ENCODE results near the gene LRRC34. TPM values are rescaled to one million over a fixed set of nuclear protein-coding genes. Genes with fewer than 3 reads are reported as not detected.

The LRRC34 gene
- total and polyA plus RNA-seq, 2 of the 8 experiments (the other 6 are each of a cell fraction or from before 2014, with no cell fraction given) = 3.3 to 4.1 TPM

- TF ChIP-seq JUND (IDR thresholded peaks at IDR 0.05; ENCODE audit: low read length) (no peak), KDM5A (IDR thresholded peaks at IDR 0.05; ENCODE audit: low read length) (no peak), BRCA1 (IDR thresholded peaks at IDR 0.05; ENCODE audit: low read depth, low read length) (peak; percentile 57), KDM4A (IDR thresholded peaks at IDR 0.05; ENCODE audit: low read depth, low read length, severe bottlenecking) (peak; percentile 65), USF2 (IDR thresholded peaks at IDR 0.05; ENCODE audit: low read length) (no peak), JUN (IDR thresholded peaks at IDR 0.05; ENCODE audit: low read depth, low read length) (no peak), SP4 (IDR thresholded peaks at IDR 0.05; ENCODE audit: low read length) (no peak), PHF8 (conservative IDR thresholded peaks at IDR 0.05; ENCODE audit: low read depth, low read length) (peak; percentile 62), RNF2 (IDR thresholded peaks at IDR 0.05; ENCODE audit: borderline replicate concordance, low read depth, low read length, missing control alignments, poor library complexity, severe bottlenecking) (no peak), GTF2F1 (IDR thresholded peaks at IDR 0.05; ENCODE audit: borderline replicate concordance, low read depth, low read length) (0 out of 2 replicates have a peak, but pooled peaks have one; percentile 21), ATF2 (IDR thresholded peaks at IDR 0.05; ENCODE audit: low read length) (no peak), CHD2 (IDR thresholded peaks at IDR 0.05; ENCODE audit: low read length) (peak; percentile 82), TEAD4 (IDR thresholded peaks at IDR 0.05; ENCODE audit: low read depth, low read length) (peak; percentile 57), TAF7 (optimal IDR thresholded peaks at IDR 0.05; ENCODE audit: borderline replicate concordance, low read depth, low read length) (no peak), BACH1 (IDR thresholded peaks at IDR 0.05; ENCODE audit: low read length) (no peak), NANOG (IDR thresholded peaks at IDR 0.05; ENCODE audit: insufficient read depth, low read depth, low read length, poor library complexity, severe bottlenecking) (no peak), SP1 (IDR thresholded peaks at IDR 0.05; ENCODE audit: low read depth, low read length) (no peak), RXRA (IDR thresholded peaks at IDR 0.05; ENCODE audit: insufficient read depth, low read depth, low read length) (no peak)
These were observed 43.2 kb downstream of the LRRC34 start, which contains the start of gene ACTRT3 (continued) for GRCh38 chr3:169769287-169770181.

Measured in H1 (cell line).